Skeletal muscle satellite cell (primary cell): ENCODE results near the gene ANXA1.

ENCODE experiments used
- H3K27me3 ChIP-seq: 2 replicates; pipeline ENCODE4 v1.7.0; 2013; ENCODE audit warnings: low read length; ENCODE audit not compliant: control insufficient read depth, insufficient read depth
- H3K36me3 ChIP-seq: 2 replicates; pipeline ENCODE4 v1.7.0; 2013; ENCODE audit warnings: mild to moderate bottlenecking, control low read depth, low read length; ENCODE audit not compliant: insufficient read depth
- H3K4me1 ChIP-seq: 2 replicates; pipeline ENCODE4 v1.7.0; 2013; ENCODE audit warnings: low read length; ENCODE audit not compliant: control insufficient read depth, insufficient read depth
- H3K4me2 ChIP-seq: 2 replicates; pipeline ENCODE4 v1.7.0; 2013; ENCODE audit warnings: mild to moderate bottlenecking, low read length
- H3K4me3 ChIP-seq: 2 replicates; pipeline ENCODE4 v1.7.0; 2013; ENCODE audit warnings: low read length
- H3K9ac ChIP-seq: 2 replicates; pipeline ENCODE4 v1.7.0; 2013; ENCODE audit warnings: mild to moderate bottlenecking, low read depth, low read length, moderate library complexity
- H3K9me3 ChIP-seq: replicated peaks from 2 replicates; pipeline ENCODE4 v1.7.0; 2013; ENCODE audit warnings: mild to moderate bottlenecking, control low read depth, low read length

Gene ANXA1

DNA sequence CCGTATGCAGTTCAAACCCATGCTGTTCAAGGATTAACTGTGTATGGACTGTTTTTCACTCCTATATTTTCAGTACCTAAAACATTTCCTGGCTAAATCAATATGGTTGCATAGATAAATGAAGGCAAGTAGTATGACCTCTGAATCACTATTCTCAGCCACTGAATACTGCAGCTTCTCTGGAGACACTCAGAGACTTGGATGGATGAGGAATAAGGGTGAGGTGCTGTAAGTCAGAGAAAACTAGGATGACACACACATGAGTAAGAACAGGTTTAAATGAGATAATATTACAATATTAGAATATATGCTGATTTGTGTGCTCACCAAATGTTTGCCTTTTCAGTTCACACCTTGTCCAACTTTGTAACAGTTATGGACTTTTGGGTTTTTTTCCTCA lies 26.0 kb upstream of the ANXA1 start:
- H3K9me3 ChIP-seq, result no peaks in the 10 kb centered on the region
- H3K4me2 ChIP-seq, result no peak overlapping the region
- no peaks in the 10 kb centered on the region for H3K4me1 ChIP-seq
- no peaks in the 10 kb centered on the region for H3K36me3 ChIP-seq
- no peaks in the 10 kb centered on the region for H3K27me3 ChIP-seq
- no peak overlapping the region for H3K4me3 ChIP-seq
- no peak overlapping the region for H3K9ac ChIP-seq

- Histone ChIP-seq H3K9ac (no peak overlapping the region), H3K27me3 (no peaks in the 10 kb centered on the region), H3K4me1 (peaks cover 21% of the 10 kb centered on the region), H3K4me2 (no peak overlapping the region), H3K9me3 (no peaks in the 10 kb centered on the region), H3K4me3 (no peak overlapping the region), H3K36me3 (no peaks in the 10 kb centered on the region)
Observed at GRCh38 chr9:73129941-73130685, 21.6 kb upstream of the ANXA1 start.

DNA sequence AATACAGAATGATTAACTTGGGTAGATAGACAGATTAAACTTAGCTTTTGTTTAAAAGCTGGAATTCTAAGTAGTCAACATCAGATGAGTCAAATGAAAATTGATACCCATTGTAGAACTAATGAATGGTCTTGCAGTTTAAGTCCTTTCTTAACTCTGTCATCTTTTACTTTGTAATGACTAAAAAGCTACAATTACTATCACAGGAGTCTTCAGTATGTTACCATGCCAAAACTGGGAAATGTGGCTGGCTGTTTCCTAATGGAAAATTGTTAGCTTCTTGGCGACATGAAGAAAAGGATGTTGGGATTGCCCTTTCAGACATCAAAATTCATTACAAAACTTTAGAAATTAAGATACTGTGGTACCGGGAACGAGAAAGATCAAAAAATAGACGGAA lies 20.2 kb upstream of the ANXA1 start:
- H3K36me3 ChIP-seq, result no peaks in the 10 kb centered on the region
- peaks cover 21% of the 10 kb centered on the region for H3K4me1 ChIP-seq
- H3K4me3 ChIP-seq, result peak overlapping the region; percentile 73
- peak overlapping the region; percentile 84 for H3K4me2 ChIP-seq
- no peaks in the 10 kb centered on the region for H3K9me3 ChIP-seq
- H3K27me3 ChIP-seq, result no peaks in the 10 kb centered on the region
- H3K9ac ChIP-seq, result peak overlapping the region; percentile 81

DNA sequence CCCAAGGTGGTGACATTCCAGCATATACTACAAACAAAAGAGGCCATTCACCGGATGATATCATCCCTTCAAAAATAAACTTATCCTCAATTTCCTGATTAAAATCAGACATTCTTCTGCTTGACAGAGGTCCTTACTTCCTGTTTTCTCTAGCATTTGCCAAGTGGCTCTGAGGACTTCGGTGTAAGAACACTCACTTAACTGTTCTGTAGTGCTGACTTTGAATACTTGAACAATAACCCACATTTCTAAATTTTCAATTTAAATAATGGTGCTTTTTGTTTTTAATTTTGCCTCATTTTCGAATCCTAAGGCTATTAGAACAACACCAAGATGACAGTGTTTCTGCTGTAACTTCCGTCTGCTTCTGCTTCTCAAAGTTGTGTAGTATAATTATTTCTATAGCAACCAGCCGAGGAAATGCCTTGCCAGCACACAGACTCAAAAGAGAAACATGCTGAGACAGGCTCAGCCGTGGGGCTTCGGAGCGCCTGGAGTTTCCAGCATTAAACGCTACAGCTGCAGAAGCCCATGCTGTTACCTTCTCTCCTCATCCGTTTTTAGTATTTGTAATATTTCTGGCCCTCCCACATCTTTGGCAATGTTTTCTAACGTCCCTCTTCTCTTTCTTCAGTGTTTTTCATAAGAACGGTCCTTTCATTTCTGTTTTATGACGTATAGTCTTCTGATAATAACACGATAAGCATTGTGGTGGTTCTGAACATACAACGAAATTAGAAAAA lies 19.5 kb upstream of the ANXA1 start:
- peak overlapping the region; percentile 81 for H3K9ac ChIP-seq

GRCh38 chr9:73133022-73133651 lies 18.5 kb upstream of the ANXA1 start:
- Histone ChIP-seq H3K36me3 (no peaks in the 10 kb centered on the region), H3K4me3 (peak overlapping the region; percentile 73), H3K9me3 (no peaks in the 10 kb centered on the region), H3K4me2 (peak overlapping the region; percentile 84), H3K4me1 (peaks cover 28% of the 10 kb centered on the region), H3K27me3 (no peaks in the 10 kb centered on the region), H3K9ac (peak overlapping the region; percentile 81)

More for the DNA sequence above, 19.5 kb upstream of the ANXA1 start:
- Histone ChIP-seq H3K9me3 (no peaks in the 10 kb centered on the region), H3K4me1 (peaks cover 23% of the 10 kb centered on the region), H3K4me2 (peak overlapping the region; percentile 84), H3K36me3 (no peaks in the 10 kb centered on the region), H3K4me3 (peak overlapping the region; percentile 73), H3K27me3 (no peaks in the 10 kb centered on the region)

DNA sequence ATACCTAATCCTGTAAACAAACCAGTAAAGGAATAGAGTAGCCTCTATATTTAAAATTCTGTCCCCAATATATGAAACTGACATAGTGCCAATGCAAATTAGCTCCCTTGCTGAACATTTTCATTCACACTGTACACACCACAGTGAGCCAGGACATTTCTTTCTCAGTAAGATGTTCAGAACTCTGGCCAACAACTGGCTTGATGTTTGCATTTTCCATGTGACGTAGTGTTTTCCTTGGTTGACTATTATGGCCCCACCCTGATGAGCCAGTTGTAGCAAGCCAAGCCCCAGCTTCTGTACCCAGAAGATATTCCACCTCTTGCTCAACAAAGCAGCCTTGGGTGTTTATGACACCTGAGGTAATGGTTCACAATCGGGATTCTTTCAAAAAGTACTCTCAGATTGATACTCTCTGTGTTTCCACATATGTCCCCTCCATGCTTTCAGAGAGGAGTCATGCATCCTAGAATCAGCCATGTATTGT lies 17.7 kb upstream of the ANXA1 start:
- Histone ChIP-seq H3K9me3 (no peaks in the 10 kb centered on the region), H3K27me3 (no peaks in the 10 kb centered on the region), H3K4me2 (no peak overlapping the region), H3K36me3 (no peaks in the 10 kb centered on the region), H3K9ac (no peak overlapping the region), H3K4me1 (peaks cover 28% of the 10 kb centered on the region), H3K4me3 (no peak overlapping the region)

DNA sequence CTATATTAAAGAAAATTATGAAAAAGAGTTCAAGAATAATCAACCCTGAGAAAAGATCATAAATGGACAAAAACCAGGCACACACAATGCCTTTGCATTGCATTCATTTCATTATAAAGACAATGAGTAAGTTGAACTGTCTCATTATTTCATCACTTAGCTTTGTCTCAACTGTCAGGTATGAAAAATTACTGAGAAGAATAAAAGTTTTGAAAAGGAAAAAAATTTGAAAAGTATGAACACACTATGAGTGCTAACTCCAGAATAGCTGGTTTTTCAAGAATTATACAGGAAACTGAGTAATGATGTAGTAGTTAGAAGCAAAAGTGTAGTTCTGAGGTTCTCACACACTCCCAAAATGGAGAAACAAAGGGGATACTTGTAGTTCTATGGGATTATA lies 16.3 kb upstream of the ANXA1 start:
- Histone ChIP-seq H3K27me3 (no peaks in the 10 kb centered on the region), H3K9me3 (no peaks in the 10 kb centered on the region), H3K36me3 (no peaks in the 10 kb centered on the region), H3K4me1 (peaks cover 28% of the 10 kb centered on the region), H3K4me2 (no peak overlapping the region), H3K9ac (no peak overlapping the region), H3K4me3 (no peak overlapping the region)

DNA sequence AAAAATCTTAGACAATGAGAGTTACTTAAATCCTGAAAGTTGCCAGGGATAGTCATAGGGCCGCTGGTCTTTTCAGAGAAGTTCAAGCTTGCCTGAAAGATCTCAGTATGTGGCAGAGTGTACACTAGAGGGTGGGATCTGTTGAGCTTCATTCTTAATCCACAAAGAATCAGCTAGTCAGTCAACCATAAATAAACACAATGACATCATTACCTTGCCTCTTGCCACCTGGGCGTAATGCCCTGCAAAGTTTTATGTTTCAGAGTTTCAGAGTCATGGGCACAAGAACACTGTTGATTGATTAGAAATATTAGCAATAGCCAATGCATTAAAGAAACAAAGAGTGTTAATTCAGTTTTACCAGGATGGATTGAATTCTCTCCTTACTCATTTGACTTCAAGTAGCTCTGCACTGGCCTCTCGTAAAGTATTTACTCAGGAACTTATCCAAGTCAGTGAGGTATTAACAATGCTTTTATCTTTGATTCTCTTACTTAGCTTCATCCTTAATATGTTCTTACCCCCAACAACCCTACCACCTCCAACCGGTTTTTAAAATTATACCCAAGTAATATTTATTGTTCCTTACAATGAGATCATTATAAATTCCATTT lies 14.3 kb upstream of the ANXA1 start:
- H3K9ac ChIP-seq, result no peak overlapping the region
- no peaks in the 10 kb centered on the region for H3K27me3 ChIP-seq
- H3K4me3 ChIP-seq, result no peak overlapping the region
- H3K4me1 ChIP-seq, result peaks cover 20% of the 10 kb centered on the region
- H3K36me3 ChIP-seq, result no peaks in the 10 kb centered on the region
- H3K9me3 ChIP-seq, result no peaks in the 10 kb centered on the region
- peak overlapping the region; percentile 28 for H3K4me2 ChIP-seq

DNA sequence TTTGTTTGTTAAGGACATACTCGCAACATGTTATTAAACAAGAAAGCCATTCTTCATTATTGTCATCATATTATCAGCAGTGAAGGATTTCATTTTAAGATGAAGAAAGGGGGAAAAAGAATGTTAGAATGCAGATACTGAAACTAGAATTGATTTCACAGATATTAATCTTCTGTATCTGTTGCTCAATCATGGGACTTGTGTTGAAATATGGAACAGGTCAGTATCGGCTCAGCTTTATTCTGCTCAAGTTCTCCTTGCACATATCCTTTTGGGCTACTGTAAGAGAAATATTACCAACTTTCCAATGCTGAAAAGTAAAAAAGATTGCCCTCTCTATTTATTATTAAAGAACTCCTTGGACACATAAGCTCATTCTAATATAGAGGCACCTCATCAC lies 13.8 kb upstream of the ANXA1 start:
- H3K4me2 ChIP-seq, result no peak overlapping the region
- no peaks in the 10 kb centered on the region for H3K9me3 ChIP-seq
- peaks cover 18% of the 10 kb centered on the region for H3K4me1 ChIP-seq
- no peaks in the 10 kb centered on the region for H3K36me3 ChIP-seq
- H3K4me3 ChIP-seq, result no peak overlapping the region
- H3K27me3 ChIP-seq, result no peaks in the 10 kb centered on the region
- H3K9ac ChIP-seq, result no peak overlapping the region

GRCh38 chr9:73138516-73138915 lies 13.1 kb upstream of the ANXA1 start:
- Histone ChIP-seq H3K9ac (no peak overlapping the region), H3K4me3 (no peak overlapping the region), H3K4me1 (peaks cover 16% of the 10 kb centered on the region), H3K9me3 (no peaks in the 10 kb centered on the region), H3K4me2 (no peak overlapping the region), H3K36me3 (no peaks in the 10 kb centered on the region), H3K27me3 (no peaks in the 10 kb centered on the region)

DNA sequence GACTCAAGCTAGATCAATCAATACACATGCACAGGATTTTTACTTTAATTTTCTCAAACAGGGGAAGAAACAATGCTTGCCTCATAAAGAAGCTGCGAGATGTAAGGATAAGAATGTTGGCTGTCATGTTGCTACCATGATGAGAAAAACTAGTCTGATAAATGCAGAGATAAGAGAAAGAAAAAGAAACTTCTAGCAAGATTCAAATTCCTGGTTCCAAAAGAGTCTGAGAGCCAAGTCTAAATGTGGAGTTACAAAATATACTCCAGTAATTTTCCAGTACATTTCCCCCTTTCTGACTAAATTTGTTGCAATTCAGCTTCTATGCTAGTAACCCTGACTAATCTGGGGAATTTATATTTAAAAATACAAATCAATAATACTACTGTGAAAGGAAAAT lies 10.4 kb upstream of the ANXA1 start:
- Histone ChIP-seq H3K4me1 (peaks cover 22% of the 10 kb centered on the region), H3K36me3 (no peaks in the 10 kb centered on the region), H3K9me3 (no peaks in the 10 kb centered on the region), H3K4me2 (no peak overlapping the region), H3K9ac (no peak overlapping the region), H3K4me3 (no peak overlapping the region), H3K27me3 (no peaks in the 10 kb centered on the region)
